Omental fat pad (tissue), 4 donors: ENCODE measurements around the gene LTV1. TPM values are rescaled to one million over a fixed set of nuclear protein-coding genes. Genes with fewer than 3 reads are reported as not detected.
"Not testable (repeated sequence)": the region's sequence is repeated elsewhere in the genome, so short reads cannot be mapped to it uniquely, and the experiment has no call there.

ENCODE experiments used
- ATAC-seq: fragments of 150-250 bp; one replicate; pipeline ENCODE4 v1.9.1; 2016; ENCODE audit warnings: mild to moderate bottlenecking, moderate library complexity; ENCODE audit not compliant: low FRiP score
- DNase-seq: peaks from one replicate; pipeline ENCODE4 v3.0.0-alpha.2; 2019; ENCODE audit warnings: low spot score
- total RNA-seq, 4 donors: library from RNA; depleted of rRNA; stranded (reverse); fragments of >200 nt; gene quantifications; one replicate each; pipeline ENCODE4 v1.1.0, GENCODE V29; 2016
- TF ChIP-seq, protein P1 (sequence below), 3 donors: fragments of 450-650 bp; IDR thresholded peaks; one replicate each; pipeline ENCODE4 v1.5.1; 2016 to 2017; ENCODE audit warnings: antibody characterized with exemption in 3 of 3, mild to moderate bottlenecking in 3 of 3, moderate library complexity in 2 of 3

Gene LTV1
- total RNA-seq, 4 donors from 2014 or later, result 16.1 to 42.6 (median 18.4) TPM

DNA sequence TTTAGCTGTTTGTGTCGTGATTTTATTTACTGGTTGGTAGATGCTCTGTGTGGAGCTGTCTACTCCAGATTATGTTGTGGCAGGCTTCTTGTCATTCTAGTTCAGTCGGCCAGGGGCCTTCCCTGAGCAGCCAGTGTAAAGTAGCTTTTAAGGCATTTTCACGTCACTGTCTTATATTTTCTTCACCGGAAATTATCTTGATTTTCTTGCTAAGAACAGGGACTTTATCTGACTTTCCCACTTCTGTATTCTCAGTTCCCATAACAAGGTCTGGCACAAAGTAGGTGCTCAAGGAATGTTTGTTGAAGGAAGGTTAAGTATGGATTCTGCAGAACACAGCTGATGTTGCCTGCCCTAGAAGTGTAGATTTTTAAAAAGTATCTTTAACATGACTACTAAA is 868 bp downstream of the LTV1 start:
- DNase-seq (no peak), ATAC-seq (no peak)
- TF ChIP-seq, protein P1, sequence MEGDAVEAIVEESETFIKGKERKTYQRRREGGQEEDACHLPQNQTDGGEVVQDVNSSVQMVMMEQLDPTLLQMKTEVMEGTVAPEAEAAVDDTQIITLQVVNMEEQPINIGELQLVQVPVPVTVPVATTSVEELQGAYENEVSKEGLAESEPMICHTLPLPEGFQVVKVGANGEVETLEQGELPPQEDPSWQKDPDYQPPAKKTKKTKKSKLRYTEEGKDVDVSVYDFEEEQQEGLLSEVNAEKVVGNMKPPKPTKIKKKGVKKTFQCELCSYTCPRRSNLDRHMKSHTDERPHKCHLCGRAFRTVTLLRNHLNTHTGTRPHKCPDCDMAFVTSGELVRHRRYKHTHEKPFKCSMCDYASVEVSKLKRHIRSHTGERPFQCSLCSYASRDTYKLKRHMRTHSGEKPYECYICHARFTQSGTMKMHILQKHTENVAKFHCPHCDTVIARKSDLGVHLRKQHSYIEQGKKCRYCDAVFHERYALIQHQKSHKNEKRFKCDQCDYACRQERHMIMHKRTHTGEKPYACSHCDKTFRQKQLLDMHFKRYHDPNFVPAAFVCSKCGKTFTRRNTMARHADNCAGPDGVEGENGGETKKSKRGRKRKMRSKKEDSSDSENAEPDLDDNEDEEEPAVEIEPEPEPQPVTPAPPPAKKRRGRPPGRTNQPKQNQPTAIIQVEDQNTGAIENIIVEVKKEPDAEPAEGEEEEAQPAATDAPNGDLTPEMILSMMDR (IDR thresholded peaks at IDR 0.05), result no peak

- DNase-seq (no peak), ATAC-seq (no peak)
- TF ChIP-seq, protein P1 (IDR thresholded peaks at IDR 0.05), result no peak
These were observed 1.9 kb downstream of the LTV1 start for GRCh38 chr6:143845033-143845432.

- not testable (repeated sequence) for ATAC-seq
These were observed 8.6 kb downstream of the LTV1 start for GRCh38 chr6:143851706-143852105.

DNA sequence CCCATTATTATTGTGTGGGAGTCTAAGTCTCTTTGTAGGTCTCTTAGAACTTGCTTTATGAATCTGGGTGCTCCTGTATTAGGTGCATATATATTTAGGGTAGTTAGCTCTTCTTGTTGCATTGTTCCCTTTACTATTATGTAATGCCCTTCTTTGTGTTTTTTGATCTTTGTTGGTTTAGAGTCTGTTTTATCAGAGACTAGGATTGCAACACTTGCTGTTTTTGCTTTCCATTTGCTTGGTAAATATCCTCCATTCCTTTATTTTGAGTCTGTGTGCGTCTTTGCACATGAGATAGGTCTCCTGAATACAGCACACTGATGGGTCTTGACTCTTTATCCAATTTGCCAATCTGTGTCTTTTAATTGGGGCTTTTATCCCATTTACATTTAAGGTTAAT is 11.9 kb downstream of the LTV1 start:
- not testable (repeated sequence) for ATAC-seq, DNase-seq

More at GRCh38 chr6:143851706-143852105, 8.6 kb downstream of the LTV1 start:
- not testable (repeated sequence) for DNase-seq

DNA sequence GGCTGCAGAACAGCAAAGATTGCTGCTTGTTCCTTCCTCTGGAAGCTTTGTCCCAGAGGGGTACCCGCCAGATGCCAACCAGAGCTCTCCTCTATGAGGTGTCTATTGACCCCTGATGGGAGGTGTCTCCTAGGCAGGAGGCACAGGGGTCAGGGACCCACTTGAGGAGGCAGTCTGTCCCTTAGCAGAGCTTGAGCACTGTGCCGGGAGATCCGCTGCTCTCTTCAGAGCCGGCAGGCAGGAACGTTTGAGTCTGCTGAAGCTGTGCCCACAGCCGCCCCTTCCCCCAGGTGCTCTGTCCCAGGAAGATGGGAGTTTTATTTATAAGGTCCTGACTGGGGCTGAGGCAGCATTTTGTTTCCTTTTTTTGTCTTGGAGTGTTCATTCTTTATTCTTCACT is 13.6 kb downstream of the LTV1 start:
- not testable (repeated sequence) for ATAC-seq, DNase-seq

DNA sequence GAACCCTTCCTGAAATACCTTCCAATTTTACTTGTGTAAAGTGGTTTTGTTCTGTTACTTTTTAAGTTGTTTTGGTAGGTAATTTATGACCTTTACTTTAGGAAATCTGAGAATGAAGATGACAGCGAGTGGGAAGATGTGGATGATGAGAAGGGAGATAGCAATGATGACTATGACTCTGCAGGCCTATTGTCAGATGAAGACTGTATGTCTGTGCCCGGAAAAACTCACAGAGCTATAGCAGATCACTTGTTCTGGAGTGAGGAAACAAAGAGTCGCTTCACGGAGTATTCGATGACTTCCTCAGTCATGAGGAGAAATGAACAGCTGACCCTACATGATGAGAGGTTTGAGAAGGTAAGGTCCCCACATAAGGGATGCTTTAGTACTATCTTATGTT is 14.5 kb downstream of the LTV1 start:
- DNase-seq (no peak), ATAC-seq (no peak)
- TF ChIP-seq, protein P1 (IDR thresholded peaks at IDR 0.05), result no peak

DNA sequence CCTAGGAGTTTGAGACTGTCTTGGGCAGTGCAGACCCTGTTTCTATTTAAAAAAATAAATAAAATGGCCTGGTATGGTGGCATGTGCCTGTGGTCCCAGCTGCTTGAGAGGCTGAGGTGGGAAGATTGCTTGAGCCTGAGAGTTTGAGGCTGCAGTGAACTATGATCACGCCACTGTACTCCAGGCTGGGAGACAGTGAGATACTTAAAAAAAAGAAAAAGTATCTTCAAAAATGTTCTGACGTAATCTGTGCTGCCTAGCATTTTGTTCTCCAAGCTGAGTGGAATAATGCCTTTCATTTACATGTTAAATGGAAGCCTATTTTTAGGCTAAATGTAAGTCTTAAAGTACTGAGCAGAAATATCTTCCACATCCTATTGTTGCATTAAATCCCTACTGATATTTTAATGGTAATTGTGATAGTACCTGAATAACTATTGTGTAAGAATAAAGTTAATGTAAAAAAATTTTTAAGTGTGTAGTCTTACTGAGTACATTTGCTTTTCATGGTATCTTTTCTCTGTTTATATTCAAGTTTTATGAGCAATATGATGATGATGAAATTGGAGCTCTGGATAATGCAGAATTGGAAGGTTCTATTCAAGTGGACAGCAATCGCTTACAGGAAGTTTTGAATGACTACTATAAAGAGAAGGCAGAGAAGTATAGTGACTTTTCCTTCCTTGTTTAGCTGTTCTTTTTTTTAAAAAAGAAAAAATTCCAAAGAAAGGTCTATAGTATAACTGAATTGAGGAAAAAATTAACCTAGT is 16.9 kb downstream of the LTV1 start:
- TF ChIP-seq, protein P1 (IDR thresholded peaks at IDR 0.05), result no peak
- ATAC-seq, result no peak
- no peak for DNase-seq

DNA sequence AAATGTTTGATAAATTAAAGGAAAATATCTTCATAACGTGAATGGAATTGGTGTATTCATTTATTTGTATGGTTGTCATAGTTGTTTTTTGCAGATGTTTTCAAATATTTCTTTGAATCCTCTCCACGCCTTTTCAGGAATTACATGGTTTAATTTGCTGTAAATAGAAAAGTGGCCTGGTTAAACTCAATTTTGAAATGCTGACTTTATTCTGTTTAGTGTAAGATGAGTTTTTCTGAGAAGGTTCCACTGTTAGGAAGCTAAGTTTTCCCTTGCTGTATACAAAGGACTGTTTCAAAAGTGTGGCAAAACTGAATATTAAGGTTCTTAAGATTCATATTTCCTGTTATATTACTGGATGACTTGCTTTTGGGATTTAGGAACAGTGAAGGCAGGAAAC is 20.6 kb downstream of the LTV1 start:
- TF ChIP-seq, protein P1 (IDR thresholded peaks at IDR 0.05), result no peak
- DNase-seq (no peak), ATAC-seq (no peak)

DNA sequence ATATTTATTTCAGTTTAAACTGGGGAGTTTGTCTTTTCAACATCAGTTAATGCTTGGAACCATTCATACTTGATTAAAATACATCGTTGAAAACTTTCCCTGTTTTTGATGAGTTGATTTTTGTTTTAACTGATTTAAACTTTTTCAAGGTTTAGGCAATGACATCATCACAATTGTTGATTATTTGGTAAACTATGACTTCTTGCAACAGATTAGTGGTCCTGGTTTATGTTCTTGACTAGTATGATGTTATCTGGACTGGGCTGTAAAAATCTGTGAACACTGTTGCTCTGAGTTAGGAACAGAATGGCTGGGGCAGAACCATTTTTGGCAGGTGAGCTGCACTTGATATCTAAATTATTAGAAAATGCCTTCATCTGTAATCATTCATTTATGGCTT is 21.1 kb downstream of the LTV1 start, which contains the start of gene ZC2HC1B:
Gene ZC2HC1B (plus strand): TSS at position 241 of the 400 bp plus-strand sequence. CDS start 66 bp downstream, at position 307.
- ATAC-seq (no peak), DNase-seq (no peak)
- TF ChIP-seq, protein P1 (IDR thresholded peaks at IDR 0.05), result no peak
